B cell (primary cell): ENCODE data around the gene SLC47A2. TPM values are rescaled to one million over a fixed set of nuclear protein-coding genes. Genes with fewer than 3 reads are reported as not detected.

ENCODE experiments used
- ATAC-seq: fragments of 200-7000 bp; cut with Tn5 transposase; one replicate; pipeline ENCODE4 v1.10.0; 2021; ENCODE audit warnings: low read depth, mild to moderate bottlenecking, moderate number of reproducible peaks, moderate library complexity
- CTCF ChIA-PET: fragments of 350-600 bp; sonication (Branson Sonifier 250); formaldehyde crosslinking; loops from one replicate; lab custom pipeline; 2021; ENCODE audit warnings: antibody characterized with exemption, inconsistent platforms; lab: Charles Lee
- POLR2A ChIA-PET: fragments of 350-600 bp; sonication (Branson Sonifier 250); formaldehyde crosslinking; loops from one replicate; lab custom pipeline; 2021; ENCODE audit warnings: antibody characterized with exemption; lab: Charles Lee
- DNase-seq: peaks from one replicate; pipeline ENCODE4 v3.0.0; 2013
- H2AFZ ChIP-seq: 2 replicates; pipeline ENCODE4 v1.6.1; 2012; ENCODE audit warnings: mild to moderate bottlenecking, low read depth, low read length; ENCODE audit not compliant: insufficient read depth, poor library complexity, severe bottlenecking
- H3K27ac ChIP-seq, 2 donors: 1 replicate in 1 of 2; 2 replicates in 1 of 2; pipeline ENCODE4 v1.5.1; 2012 to 2013; ENCODE audit warnings: low read length in 2 of 2, mild to moderate bottlenecking in 2 of 2, moderate library complexity in 1 of 2
- H3K27me3 ChIP-seq, 4 experiments: fragments of 200-600 bp in 1 of 4; sonication (generic) in 1 of 4; replicated peaks in 1 of 4; 1 replicate in 2 of 4; 2 replicates in 2 of 4; pipeline versions ENCODE4 v1.6.1 to v1.7.0; 2013 to 2016; ENCODE audit warnings: low read length in 3 of 4, mild to moderate bottlenecking in 2 of 4, mixed read lengths in 1 of 4, moderate library complexity in 1 of 4; ENCODE audit not compliant: insufficient read depth in 4 of 4, control insufficient read depth in 3 of 4; ENCODE audit errors: control extremely low read depth in 1 of 4
- H3K36me3 ChIP-seq, 2 experiments: replicated peaks in 1 of 2; 1 replicate in 1 of 2; 2 replicates in 1 of 2; pipeline versions ENCODE4 v1.6.1 to v1.7.1; 2013; ENCODE audit warnings: low read length in 1 of 2; ENCODE audit not compliant: insufficient read depth in 2 of 2, control insufficient read depth in 1 of 2; ENCODE audit errors: control extremely low read depth in 1 of 2, extremely low read depth in 1 of 2
- H3K4me1 ChIP-seq, 2 donors: fragments of 200-600 bp in 1 of 2; sonication (generic) in 1 of 2; 1 replicate in 1 of 2; 2 replicates in 1 of 2; pipeline versions ENCODE4 v1.5.1 to v1.6.1; 2013 to 2017; ENCODE audit warnings: low read length in 2 of 2; ENCODE audit not compliant: control insufficient read depth in 2 of 2, insufficient read depth in 2 of 2
- H3K4me2 ChIP-seq: replicated peaks from 2 replicates; pipeline ENCODE3; 2012; ENCODE audit warnings: mild to moderate bottlenecking, low read depth, low read length; ENCODE audit not compliant: poor library complexity, severe bottlenecking
- H3K4me3 ChIP-seq, 5 experiments: fragments of 200-600 bp in 1 of 5; sonication (generic) in 1 of 5; 1 replicate in 3 of 5; 2 replicates in 2 of 5; pipeline versions ENCODE4 v1.5.1 to v1.7.0; 2011 to 2016; ENCODE audit warnings: low read length in 4 of 5, mild to moderate bottlenecking in 4 of 5, low read depth in 2 of 5, control low read depth in 1 of 5, moderate library complexity in 1 of 5; ENCODE audit not compliant: insufficient read depth in 1 of 5; ENCODE audit errors: control extremely low read depth in 1 of 5, extremely low read depth in 1 of 5
- H3K79me2 ChIP-seq: fragments of 200-600 bp; sonication (generic); one replicate; pipeline ENCODE4 v1.6.0; 2016; ENCODE audit warnings: low read length; ENCODE audit not compliant: control insufficient read depth, insufficient read depth
- H3K9ac ChIP-seq: fragments of 200-600 bp; sonication (generic); 2 replicates; pipeline ENCODE4 v1.6.1; 2017; ENCODE audit warnings: mild to moderate bottlenecking, low read length, moderate library complexity
- H3K9me3 ChIP-seq, 3 donors: one replicate each; pipeline versions ENCODE4 v1.6.1 to v1.7.1; 2013; ENCODE audit warnings: low read length in 2 of 3; ENCODE audit not compliant: control insufficient read depth in 2 of 3, insufficient read depth in 1 of 3; ENCODE audit errors: control extremely low read depth in 1 of 3
- H4K20me1 ChIP-seq: 2 replicates; pipeline ENCODE4 v1.6.0; 2012; ENCODE audit warnings: mild to moderate bottlenecking, low read length; ENCODE audit not compliant: insufficient read depth, control insufficient read depth, poor library complexity, severe bottlenecking
- H3K27ac Mint-ChIP-seq: one replicate; pipeline ENCODE4 v1.8.0; 2021; ENCODE audit warnings: mixed read lengths
- H3K27me3 Mint-ChIP-seq: one replicate; pipeline ENCODE4 v1.8.0; 2021; ENCODE audit warnings: mixed read lengths
- H3K4me1 Mint-ChIP-seq: one replicate; pipeline ENCODE4 v1.8.0; 2021; ENCODE audit warnings: mixed read lengths
- H3K4me3 Mint-ChIP-seq: one replicate; pipeline ENCODE4 v1.8.0; 2021; ENCODE audit warnings: mixed read lengths
- H3K9me3 Mint-ChIP-seq: one replicate; pipeline ENCODE4 v1.8.0; 2022; ENCODE audit warnings: mixed read lengths; ENCODE audit not compliant: insufficient read depth
- EZH2 ChIP-seq: IDR thresholded peaks from 2 replicates; pipeline ENCODE4 v1.6.1; 2012; ENCODE audit warnings: borderline replicate concordance, low read depth, mild to moderate bottlenecking, moderate library complexity, low read length; ENCODE audit not compliant: insufficient read depth, poor library complexity, severe bottlenecking
- WGBS: methylation state at CpG from one replicate; pipeline ENCODE4 v1.1.5; 2013; ENCODE audit warnings: missing lambda C conversion rate; ENCODE audit not compliant: insufficient coverage; 5-methylcytosine and 5-hydroxymethylcytosine counted together
- intact Hi-C: fragments of 100-400 bp; cut with micrococcal nuclease; formaldehyde crosslinking; loops from one replicate; pipeline ENCODE4 v1.10.0; 2022
- polyA plus RNA-seq: library from polyadenylated mRNA; depleted of rRNA; stranded (reverse); fragments of >200 nt; gene quantifications from 2 replicates; pipeline ENCODE4 v1.2.3, GENCODE V29; 2012
- total RNA-seq, 2 donors: library from RNA; stranded (reverse); fragments of 120-200 nt in 1 of 2; gene quantifications; 1 replicate in 1 of 2; 2 replicates in 1 of 2; pipeline versions ENCODE4 v1.2.3 to v1.2.4, GENCODE V29; 2013 to 2022
- TF ChIP-seq, protein P1 (sequence below): fragments of 200-600 bp; IDR thresholded peaks from one replicate; pipeline ENCODE4 v1.8.0; 2022; ENCODE audit warnings: antibody characterized with exemption, mild to moderate bottlenecking

Gene SLC47A2
- total and polyA plus RNA-seq, 2 donors (not counting 1 experiment from before 2014, with no cell fraction given): not detected

- Mint-ChIP-seq H3K4me1 (no peaks in the 10 kb centered on the region), H3K9me3 (no peaks in the 10 kb centered on the region), H3K27ac (no peak overlapping the region), H3K4me3 (no peak overlapping the region), H3K27me3 (no peaks in the 10 kb centered on the region)
- POLR2A ChIA-PET: no interaction called here
- Histone ChIP-seq H3K9ac (no peak overlapping the region), H3K4me2 (no peak overlapping the region), H2AFZ (no peak overlapping the region), H3K36me3 (peaks cover 0 to 20% of the 10 kb centered on the region in 2 experiments), H3K79me2 (no peaks in the 10 kb centered on the region), H3K9me3 (no peaks in the 10 kb centered on the region), H3K4me3 (no peak overlapping the region), H3K27me3 (no peaks in the 10 kb centered on the region), H3K4me1 (no peaks in the 10 kb centered on the region), H4K20me1 (no peaks in the 10 kb centered on the region), H3K27ac (no peak overlapping the region)
- 100% methylated on average over 2 of the region's 4 CpGs for WGBS
- no peak for DNase-seq
- intact Hi-C loops: no loop called here
- CTCF ChIA-PET: interaction anchor here (1.7 kb wide), 1 partner anchor 19 kb away, joined by 3 read pairs; no protein-coding TSS in a partner anchor
- ATAC-seq: no peak
- no peak for TF ChIP-seq EZH2
- TF ChIP-seq, protein P1, sequence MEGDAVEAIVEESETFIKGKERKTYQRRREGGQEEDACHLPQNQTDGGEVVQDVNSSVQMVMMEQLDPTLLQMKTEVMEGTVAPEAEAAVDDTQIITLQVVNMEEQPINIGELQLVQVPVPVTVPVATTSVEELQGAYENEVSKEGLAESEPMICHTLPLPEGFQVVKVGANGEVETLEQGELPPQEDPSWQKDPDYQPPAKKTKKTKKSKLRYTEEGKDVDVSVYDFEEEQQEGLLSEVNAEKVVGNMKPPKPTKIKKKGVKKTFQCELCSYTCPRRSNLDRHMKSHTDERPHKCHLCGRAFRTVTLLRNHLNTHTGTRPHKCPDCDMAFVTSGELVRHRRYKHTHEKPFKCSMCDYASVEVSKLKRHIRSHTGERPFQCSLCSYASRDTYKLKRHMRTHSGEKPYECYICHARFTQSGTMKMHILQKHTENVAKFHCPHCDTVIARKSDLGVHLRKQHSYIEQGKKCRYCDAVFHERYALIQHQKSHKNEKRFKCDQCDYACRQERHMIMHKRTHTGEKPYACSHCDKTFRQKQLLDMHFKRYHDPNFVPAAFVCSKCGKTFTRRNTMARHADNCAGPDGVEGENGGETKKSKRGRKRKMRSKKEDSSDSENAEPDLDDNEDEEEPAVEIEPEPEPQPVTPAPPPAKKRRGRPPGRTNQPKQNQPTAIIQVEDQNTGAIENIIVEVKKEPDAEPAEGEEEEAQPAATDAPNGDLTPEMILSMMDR: no peak
These were observed 51.6 kb downstream of the SLC47A2 start for GRCh38 chr17:19664821-19665181.

DNA sequence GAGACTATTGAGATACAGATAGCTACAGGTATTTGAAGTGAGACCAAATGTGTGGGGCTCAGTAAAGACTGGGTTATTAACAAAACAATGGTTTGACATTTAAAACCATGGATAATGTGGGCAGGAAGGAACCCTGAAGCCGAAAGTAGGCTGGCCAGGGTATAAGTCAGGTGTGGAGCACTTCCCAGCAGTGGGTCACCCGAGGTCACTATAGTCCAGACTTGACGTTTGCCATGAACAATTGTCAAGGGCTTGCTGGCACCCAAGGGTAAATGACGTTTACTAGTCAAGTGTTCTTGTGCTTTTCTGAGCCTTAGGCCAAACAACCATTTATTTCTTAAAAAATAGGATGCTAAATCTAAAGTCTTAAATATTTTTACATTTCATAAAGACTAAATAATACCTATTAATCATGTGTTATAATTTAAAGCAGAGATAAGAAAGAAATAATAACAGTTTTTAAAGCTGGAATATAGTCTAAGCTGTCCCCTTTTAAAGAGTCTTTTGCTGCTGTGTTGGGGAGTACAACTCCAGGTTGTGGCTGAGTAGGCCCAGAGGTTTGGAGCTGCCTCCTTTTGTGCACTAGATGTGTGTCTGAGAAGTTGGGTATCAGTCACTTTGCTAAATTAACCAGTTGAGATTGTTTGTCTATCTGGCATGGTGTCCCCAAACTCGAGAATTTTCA is 52.1 kb downstream of the SLC47A2 start:
- H3K27ac ChIP-seq: no peak overlapping the region
- ChIA-PET CTCF (interaction anchor here (1.7 kb wide), 1 partner anchor 18 kb away, joined by 3 read pairs; no protein-coding TSS in a partner anchor), POLR2A (no interaction called here)
- 95% methylated on average over 3 of the region's 5 CpGs for WGBS
- no peaks in the 10 kb centered on the region for H3K4me1 ChIP-seq
- Mint-ChIP-seq H3K27ac (no peak overlapping the region), H3K4me1 (no peaks in the 10 kb centered on the region), H3K27me3 (no peaks in the 10 kb centered on the region), H3K9me3 (no peaks in the 10 kb centered on the region), H3K4me3 (no peak overlapping the region)
- TF ChIP-seq EZH2: no peak
- TF ChIP-seq, protein P1: no peak
- H3K4me3 ChIP-seq: no peak overlapping the region
- no peaks in the 10 kb centered on the region for H4K20me1 ChIP-seq
- H3K4me2 ChIP-seq: no peak overlapping the region
- no peak overlapping the region for H2AFZ ChIP-seq
- no peak overlapping the region for H3K9ac ChIP-seq
- H3K79me2 ChIP-seq: no peaks in the 10 kb centered on the region
- H3K36me3 ChIP-seq: peaks cover 0 to 20% of the 10 kb centered on the region in 2 experiments
- no peak for ATAC-seq
- no peak for DNase-seq
- no peaks in the 10 kb centered on the region for H3K27me3 ChIP-seq
- no peaks in the 10 kb centered on the region for H3K9me3 ChIP-seq
- intact Hi-C loops: no loop called here
